HEK293 (cell line): ENCODE measurements around the gene CDH2.

Experiments
- CTCF ChIP-seq: fragments of 450-650 bp; formaldehyde crosslinking; IDR thresholded peaks from 2 replicates; pipeline ENCODE4 v1.5.1; 2016; ENCODE audit warnings: missing biosample characterization, missing genetic modification characterization
- KLF16 ChIP-seq: fragments of 450-650 bp; formaldehyde crosslinking; IDR thresholded peaks from 2 replicates; pipeline ENCODE4 v1.5.1; 2017; ENCODE audit warnings: missing biosample characterization, missing genetic modification characterization
- PATZ1 ChIP-seq: fragments of 450-650 bp; formaldehyde crosslinking; IDR thresholded peaks from 2 replicates; pipeline ENCODE4 v1.5.1; 2016; ENCODE audit warnings: missing biosample characterization, missing genetic modification characterization
- ZNF18 ChIP-seq: fragments of 450-650 bp; formaldehyde crosslinking; IDR thresholded peaks from 2 replicates; pipeline ENCODE4 v1.5.1; 2016; ENCODE audit warnings: missing biosample characterization, missing genetic modification characterization
- ZNF302 ChIP-seq: fragments of 450-650 bp; formaldehyde crosslinking; IDR thresholded peaks from 2 replicates; pipeline ENCODE4 v1.5.1; 2016; ENCODE audit warnings: missing biosample characterization, missing genetic modification characterization, low read depth
- ZNF311 ChIP-seq: fragments of 450-650 bp; formaldehyde crosslinking; IDR thresholded peaks from 2 replicates; pipeline ENCODE4 v1.5.1; 2017; ENCODE audit warnings: missing biosample characterization, missing genetic modification characterization, borderline replicate concordance
- ZNF362 ChIP-seq: fragments of 450-650 bp; formaldehyde crosslinking; IDR thresholded peaks from 2 replicates; pipeline ENCODE4 v1.5.1; 2016; ENCODE audit warnings: missing biosample characterization, missing genetic modification characterization

GRCh38 chr18:27921904-27922751 is 254.8 kb downstream of the CDH2 start:
- TF ChIP-seq ZNF302 (tag by site-specific recombination) (no peak), PATZ1 (no peak), ZNF362 (tag by site-specific recombination) (no peak), KLF16 (tag by site-specific recombination) (no peak), CTCF (tag by site-specific recombination) (no peak), ZNF18 (no peak), ZNF311 (no peak)
